Measurements from ENCODE around the gene GPATCH2.

The GPATCH2 gene

DNA sequence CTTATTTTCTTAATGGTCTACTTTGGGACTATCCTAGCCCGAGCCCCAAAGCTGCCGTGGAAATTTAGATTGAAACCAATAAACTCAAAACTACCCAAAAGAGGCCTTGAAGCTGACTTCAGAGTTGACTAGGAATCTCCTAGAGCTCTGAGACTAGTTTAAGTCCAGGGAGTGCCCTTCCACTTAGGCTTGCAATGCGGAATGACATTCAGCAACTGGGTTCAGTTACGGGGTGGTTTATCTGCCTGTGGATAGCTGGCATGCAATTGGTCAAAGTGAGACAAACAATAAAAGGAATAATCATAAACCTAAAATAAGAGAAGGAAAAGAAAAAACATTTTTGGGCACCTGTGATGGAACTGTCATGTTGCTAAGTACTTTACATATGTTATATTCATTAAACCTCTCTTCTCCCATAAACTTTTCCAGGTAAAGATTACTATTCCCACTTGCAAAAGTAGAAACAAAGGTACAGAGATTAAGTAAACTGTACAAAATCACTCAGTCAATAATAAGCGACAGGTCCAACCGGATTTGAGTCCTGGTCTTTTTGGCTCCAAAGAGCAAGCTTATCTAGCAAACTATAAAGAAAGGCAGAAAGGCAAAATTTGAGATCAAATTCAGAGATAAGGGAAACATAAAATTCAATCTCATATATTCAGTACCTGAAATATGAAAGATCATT, 56.5 kb downstream of the GPATCH2 start:
- no peak for ATAC-seq

DNA sequence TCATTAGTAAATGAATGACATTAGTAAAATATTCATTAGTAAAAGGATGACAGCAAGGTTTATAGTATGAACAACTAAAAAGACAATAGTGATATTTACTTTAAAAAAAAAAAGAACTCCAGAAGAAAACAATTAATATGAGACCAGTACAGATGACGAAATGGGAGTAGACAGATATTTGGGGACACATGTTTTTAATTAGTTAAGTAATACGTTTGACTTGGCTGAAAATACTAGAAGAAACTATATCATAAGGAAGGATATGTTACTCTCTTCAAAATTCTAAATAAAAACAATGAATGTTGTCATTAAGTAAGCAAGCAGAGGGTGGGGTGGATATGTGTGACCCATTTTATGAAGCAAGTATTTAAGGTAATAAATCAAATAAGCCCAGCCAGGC, 61.9 kb downstream of the GPATCH2 start:
- no peak for ATAC-seq

DNA sequence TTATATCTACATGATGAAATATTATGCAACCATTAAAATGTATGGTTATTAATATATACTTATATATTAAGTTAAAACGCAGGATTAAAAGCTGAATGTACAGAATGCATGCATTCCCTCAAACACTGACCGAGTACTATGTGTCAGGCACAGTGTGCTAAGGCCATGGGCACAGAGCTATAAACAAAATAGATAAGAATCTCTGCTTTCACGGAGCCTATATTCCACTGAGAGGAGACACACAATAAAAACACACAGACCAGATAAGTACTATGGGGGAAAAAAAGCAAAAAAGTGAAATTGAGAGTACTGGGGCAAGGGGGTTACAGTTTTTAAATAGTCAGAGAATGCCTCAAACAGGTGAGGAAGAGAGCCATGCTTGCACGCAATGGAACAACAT, 62.7 kb downstream of the GPATCH2 start:
- no peak for ATAC-seq

DNA sequence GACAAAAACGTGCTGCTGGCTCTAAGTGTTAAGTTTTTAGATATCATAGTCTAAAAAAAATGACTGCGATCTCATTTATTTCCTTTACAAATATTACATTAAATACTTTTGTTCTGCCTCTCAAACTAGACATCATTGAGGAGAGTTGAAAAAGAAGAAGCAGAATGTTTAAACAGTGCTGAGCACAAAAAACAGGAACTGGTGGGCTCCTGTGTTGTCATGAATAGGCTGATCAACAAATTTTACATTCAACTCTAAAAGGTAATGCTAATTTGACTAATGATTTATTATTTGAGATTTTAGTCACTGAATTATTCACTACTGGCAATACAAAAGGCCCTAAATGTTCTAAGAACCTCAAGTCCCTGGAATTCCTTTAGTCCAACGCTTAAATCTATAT, 66.1 kb downstream of the GPATCH2 start:
- ATAC-seq, result no peak

DNA sequence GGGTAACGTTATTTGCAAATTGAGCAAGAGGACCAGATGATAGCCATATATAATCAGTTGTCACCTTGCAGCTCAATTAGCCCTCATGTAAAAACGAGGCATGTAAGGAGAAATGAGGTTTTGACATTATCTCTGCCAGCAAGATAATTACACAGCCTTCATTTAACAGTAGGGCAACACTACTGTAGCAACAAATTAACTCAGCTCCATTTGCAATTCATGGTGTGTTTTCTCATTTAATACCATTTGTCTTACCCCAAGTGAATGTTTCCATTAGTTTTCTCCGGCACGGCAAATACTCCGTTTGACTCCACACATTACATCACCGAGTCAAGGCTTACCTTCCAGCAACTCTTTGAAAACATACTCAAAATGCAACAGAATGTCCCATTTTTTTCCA, 66.7 kb downstream of the GPATCH2 start:
- no peak for ATAC-seq

DNA sequence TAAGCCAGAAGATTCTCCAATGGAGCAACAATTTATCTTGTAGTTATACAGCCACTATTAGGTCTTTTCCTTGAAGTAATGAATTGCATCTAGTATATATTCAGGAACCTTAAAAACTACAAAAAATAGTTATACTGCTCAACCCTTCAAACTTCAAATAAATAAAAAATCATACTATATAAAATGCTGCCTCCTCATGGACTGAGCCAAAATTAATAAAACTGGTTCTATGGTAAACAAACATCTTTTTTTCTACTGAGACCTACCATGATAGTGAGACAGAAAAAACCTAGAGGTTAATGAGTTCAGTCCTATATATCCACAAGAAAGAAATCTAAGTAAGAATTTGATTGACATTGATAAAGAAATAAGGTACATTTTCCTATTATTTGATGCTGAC, 67.7 kb downstream of the GPATCH2 start:
- ATAC-seq, result no peak

DNA sequence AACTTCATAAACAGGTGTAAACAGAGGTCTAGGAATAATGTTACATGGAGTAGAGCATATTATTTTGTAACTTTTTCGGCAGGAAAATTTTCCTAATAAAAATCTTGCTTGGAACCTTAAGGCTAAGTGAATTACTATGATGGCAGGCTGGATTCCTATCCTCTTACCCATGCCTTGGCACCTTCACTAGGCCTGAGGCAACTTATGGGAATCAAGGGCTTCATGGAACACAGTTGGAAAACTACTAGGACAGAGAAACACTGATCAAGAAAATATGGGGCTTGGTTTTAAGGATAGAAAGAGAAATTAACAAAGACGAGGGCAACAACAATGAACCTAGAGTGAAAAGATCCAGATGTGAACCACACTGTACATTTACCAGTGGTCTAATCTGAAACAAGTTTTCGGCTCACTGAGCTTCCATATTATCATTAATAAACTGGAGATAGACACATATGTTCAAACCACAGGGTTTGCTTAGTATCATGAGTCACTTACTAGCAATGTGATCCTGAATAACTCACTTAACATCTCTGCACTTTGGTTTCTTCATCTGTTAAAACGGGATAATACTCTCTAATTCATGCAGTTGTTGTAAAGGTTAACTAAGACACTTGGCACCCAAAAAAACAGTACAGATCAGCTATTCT, 68.5 kb downstream of the GPATCH2 start:
- ATAC-seq, result no peak

DNA sequence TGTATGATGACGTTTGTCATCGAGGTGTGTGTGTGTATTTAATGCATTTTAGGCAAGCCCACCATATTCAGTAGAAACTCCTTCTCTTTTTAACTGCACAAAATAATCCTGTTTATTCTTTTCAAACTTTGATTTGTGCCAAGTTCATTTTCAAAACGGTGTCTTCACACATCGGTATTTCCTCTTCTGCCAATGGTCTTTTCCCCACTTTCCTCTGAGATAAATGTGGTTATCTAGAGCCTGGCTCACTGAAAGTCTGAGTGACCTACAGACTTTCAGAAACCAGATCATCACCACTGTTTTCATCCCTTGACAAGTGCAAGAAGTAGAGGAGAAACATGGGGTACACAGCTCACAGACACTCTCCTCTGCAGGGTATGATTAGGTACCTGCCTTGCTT, 69.4 kb downstream of the GPATCH2 start:
- ATAC-seq, result no peak

DNA sequence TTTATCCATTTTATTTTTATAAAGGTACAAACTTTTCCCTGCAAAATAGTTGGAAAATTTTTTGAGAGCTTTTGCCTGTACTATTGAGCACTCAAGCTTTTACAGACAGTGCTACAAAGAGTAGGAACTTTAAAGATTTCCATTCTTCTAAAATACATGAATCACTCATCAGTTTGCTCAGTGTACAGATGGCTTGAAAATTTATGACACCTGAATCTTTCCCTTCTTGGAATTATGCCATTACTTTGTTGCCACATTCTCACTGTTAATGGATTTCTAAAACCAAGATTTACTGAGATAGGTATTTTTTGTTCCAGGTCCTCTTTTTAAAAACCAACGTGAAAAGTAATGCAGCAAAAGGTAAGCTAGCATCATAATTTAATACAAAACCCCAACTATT, 76.0 kb downstream of the GPATCH2 start:
- ATAC-seq, result no peak

DNA sequence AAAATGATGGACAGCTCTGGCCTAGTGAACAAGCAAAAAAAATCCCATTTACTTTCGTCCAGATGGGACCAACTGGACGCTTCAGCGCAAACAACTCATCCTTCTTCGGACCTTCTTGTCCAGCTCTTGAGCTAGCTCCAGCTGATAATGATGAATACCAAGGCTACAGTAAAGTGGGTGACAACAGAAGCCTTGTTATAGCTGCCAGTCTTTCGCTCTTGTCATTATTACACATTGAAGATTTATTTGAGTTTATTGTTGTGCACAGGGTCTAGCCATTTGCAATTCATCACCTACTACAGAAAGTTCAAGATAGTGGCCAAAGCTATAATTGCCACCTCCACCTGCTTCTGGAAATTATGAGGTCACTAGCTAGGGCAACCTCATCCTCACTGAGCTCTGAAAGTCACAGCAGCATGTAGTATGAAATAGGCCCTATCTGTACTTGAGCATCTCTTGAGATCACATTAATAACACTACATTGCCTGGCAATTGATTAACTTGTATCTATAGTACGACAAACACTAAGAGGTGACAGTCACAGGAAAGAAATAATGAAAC, 76.9 kb downstream of the GPATCH2 start:
- no peak for ATAC-seq

DNA sequence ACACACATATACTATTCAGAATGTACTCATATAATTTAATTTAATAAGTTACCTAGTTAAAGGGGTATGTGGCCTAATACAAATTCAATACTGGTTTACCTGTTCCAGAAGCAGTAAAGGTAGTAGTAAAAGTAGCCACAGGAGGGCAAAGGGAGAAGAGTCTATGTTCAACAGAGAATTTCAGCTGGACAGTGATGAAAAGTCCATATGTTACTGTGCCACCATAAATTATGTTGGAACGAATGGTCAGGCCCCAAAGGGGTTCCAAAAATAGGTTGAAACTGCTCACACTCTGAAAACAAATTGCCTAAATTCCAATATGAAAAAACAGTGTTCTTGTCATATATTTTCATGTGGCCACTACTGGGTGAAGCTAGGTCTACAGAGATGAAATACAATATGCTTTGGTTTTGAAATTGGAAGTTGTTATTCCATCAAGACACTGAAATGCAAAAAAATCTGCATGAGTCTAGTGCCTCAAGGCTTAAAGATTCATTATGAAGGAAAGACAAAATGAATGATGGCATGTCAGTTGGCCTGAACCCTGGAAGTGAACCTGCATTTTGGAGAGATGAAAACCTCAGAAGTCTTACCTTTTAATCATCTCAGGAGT, 78.4 kb downstream of the GPATCH2 start:
- no peak for ATAC-seq

DNA sequence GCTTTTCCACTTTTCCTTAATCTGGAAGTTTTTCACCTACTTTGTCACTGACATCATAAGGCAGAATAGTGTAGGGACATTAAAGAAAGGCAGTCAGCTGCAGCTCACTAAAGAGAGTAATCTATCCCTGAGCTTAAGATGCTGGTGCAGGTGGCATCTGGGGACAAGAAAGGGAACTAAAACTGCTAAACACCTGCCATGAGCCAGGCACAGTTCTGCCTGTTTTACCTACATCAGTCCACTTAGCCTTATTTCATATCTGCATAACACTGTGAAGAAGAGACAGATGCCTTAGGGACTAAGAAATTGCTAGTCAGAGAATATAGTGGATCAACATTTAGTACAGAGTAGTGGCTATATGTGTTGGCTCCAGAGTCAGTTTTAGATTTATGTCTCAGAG, 88.1 kb downstream of the GPATCH2 start:
- no peak for ATAC-seq

DNA sequence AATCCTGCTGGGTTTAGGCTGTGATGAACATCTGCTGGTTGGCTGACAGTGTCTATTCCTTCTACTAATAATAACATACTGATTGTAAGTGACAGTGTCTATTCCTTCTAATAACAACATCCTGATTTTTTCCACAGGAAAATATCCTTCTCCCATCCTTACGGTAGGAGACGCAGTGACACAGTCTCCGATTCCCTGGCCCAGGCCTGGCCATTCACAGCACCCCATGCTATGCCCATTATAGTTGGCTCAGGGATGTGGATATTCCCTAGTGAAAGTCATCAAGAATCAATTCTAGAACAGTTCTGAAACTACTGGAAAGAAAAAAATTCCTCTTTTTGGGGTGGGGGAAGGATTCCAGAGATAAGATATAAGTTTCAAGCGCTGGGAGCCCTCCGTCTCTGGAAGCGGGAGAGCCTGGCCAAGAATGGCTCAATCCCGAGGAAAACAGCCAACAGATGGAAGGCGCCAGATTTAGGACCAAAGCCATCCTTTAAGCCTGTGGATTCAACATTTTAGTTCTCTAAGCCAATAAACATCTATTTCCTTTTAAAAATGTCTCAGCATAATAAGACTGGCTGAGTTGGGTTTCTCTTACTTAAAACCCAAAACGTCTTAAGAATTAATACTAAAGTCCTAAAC, 88.6 kb downstream of the GPATCH2 start:
- no peak for ATAC-seq

DNA sequence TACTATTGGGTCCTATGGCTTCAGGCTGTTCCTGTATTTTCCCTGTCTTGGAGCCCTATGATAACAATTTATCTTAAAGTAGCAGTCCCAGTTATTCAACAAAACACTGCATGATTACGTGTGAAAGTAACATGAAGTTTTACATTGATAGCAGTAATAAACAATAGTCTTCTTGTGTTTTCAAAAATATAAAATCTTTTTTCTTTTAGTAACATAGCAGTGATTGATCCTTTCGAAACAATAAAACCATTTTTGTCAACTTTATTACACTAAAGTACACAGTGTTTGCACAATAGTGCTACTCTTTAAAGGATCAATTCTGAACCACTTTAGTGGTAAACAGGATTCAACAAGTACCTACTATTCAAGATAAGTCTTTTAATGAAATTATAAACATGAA, 90.6 kb downstream of the GPATCH2 start:
- no peak for ATAC-seq

DNA sequence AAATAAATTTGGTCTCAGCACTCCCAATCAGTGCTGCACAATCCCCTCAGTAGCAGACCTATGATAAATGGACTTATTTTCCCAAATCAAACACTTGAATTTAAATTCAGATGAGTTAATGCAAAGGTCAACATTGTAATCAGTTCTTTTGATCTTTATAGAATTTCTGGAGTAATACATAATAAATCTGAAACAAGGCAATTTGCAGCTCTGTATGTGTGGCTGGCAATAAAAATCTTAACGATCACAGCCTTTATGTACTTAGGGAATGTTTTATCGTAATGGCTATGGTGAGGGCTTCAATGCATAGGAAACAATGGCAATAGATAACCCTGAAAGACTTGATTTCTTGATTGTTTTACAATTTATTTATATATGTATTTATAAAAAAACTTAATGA, 91.4 kb downstream of the GPATCH2 start:
- ATAC-seq, result no peak

DNA sequence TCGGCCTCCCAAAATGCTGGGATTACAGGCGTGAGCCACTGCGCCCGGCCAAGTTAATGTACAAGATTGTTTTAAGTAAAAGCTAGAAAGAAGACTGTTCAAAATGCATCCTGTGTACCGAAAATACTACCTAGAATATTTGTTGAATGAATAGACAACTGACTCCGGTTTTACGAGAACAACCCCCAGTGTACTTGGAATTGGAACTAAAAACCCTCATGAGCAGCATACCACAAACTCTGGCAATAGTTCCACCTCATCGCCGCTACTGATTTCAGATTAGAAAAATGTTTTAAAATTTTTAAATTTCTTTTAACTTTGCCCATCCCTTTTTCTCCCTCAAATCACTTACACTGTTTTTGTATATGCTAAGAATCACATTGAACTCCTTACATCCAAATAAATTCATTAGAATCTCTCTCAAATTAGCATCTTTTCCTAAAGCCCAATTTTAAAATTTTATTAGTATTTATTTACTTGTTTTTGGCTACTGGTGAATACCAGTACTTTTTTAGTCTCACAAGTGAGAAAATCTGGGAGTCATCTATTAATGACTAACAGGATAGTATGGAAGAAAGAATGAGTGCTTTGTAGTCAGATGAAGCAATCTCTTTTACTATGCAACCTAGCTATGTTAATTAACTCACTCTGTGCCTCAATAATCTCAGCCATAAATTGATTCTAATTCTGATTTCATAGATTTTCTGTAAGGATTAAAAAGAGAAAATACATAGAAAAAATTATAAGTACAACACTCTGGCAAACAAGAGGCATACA, 95.1 kb downstream of the GPATCH2 start:
- no peak for ATAC-seq

DNA sequence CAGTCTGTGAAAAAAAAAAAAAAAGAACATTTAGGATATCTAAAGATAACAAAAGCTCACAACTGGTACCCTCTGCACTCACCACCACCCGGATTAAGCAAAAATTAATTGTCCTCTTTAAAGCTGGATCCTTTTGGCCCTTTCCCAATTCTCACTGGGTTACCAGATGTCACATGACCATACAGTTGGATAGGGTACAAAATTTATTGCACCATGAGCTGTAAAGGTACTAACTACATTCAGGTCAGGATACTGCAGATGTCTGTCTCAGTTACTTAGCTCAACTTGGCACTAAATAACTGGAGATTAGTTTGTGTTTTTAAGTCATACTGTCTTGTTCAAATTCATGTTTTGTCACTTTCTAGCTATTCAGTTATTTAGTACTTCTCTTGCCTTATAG, 96.3 kb downstream of the GPATCH2 start:
- no peak for ATAC-seq

DNA sequence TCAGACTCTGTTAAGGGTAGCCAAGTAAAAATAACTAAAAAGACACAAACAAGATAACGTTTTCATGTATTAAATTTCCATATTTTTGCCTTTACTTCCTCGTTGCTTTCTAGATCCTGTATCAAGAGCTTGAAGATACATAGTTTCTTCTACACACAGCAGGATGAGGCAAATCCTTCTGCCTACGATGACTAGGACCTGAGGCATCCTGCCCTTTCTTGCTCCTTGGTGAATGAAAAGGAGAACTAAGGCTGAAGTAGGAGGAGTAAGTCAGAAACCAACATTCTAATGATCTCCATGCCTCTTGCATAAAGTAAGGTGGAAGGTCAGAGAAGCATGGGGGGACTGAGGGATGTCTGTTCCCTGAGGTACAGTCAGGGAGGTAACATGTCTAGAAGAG, 102.6 kb downstream of the GPATCH2 start:
- no peak for ATAC-seq

DNA sequence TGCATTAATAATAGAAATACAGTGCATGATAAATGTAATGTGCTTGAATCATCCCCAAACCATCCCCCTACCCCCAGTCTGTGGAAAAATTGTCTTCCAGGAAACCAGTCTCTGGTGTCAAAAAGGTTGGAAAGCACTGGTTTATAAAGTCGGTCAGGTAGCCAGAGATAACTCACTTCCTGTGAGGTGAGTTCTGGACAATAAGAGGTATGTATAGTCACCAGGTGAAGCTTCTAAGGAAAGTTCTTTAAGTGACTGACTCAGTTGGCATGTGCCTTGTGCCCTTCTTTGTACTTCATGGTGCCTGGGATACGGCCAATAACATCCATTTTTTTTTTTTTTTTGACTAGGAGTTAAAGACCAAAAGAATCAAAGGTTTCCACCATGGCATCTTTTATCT, 103.7 kb downstream of the GPATCH2 start:
- no peak for ATAC-seq

DNA sequence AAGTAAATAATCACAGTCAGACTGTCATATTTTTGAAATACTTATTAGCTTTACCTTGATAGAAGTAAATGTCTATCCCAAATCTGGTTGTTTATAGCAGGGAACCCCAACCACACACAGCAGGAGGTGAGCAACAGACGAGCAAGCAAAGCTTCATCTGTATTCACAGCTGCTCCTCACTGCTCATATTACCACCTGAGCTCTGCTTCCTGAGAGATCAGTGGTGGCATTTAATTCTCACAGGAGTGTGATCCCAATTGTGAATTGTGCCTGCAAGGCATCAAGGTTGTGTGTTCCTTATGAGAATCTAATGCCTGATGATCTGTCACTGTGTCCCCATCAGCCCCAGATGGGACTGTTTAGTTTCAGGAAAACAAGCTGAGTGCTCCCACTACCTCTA, 104.3 kb downstream of the GPATCH2 start:
- no peak for ATAC-seq

DNA sequence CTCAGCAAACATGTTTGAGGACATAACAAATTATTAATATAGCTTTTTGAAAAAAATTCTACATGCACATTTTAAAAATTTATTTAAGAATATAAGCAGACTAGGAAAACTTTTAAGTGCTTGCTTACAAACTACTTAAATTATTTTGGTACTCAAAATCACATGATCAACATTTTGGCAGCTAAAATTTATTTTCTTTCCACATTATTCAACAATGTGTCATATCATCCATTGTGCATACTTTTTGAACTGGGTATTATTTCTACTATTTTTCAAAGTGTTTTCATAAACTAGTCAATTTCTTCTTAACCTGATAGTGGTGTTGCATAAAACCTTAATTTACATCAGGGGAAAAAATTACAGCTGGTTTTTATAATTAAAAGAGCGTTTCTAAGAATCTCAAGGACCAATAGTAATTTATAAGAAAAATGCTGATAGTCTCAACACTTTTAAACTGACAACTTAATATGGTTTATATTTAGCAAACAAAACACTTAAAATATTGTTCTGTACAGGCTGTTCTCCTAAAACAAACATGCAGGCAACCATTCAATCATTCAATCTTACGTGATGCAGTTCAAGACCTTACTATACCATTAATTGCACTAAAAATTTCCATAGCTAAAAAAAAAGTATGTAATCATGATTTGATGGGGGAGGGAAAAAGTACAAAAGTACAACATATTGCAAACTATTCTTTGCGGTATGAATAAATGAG, 105.0 kb downstream of the GPATCH2 start:
- ATAC-seq, result no peak

All from activated CD4-positive, CD25-positive, alpha-beta regulatory T cell treated with anti-CD3 and anti-CD28 coated beads, Interleukin-2, amount 50 U/mL, for 24 hours (primary cell).